Stimulated activated CD4-positive, alpha-beta T cell treated with anti-CD3 and anti-CD28 coated beads, Interleukin-4, amount 100 ng/mL, for 48 hours (primary cell): ENCODE measurements around the gene ZSWIM8.
"Not testable (repeated sequence)": the region's sequence is repeated elsewhere in the genome, so short reads cannot be mapped to it uniquely, and the experiment has no call there.

Experiments
- DNase-seq, 2 donors: peaks; one replicate each; pipeline ENCODE4 v3.0.0-alpha.2; 2020; ENCODE audit warnings: low read depth in 2 of 2

The ZSWIM8 gene

DNA sequence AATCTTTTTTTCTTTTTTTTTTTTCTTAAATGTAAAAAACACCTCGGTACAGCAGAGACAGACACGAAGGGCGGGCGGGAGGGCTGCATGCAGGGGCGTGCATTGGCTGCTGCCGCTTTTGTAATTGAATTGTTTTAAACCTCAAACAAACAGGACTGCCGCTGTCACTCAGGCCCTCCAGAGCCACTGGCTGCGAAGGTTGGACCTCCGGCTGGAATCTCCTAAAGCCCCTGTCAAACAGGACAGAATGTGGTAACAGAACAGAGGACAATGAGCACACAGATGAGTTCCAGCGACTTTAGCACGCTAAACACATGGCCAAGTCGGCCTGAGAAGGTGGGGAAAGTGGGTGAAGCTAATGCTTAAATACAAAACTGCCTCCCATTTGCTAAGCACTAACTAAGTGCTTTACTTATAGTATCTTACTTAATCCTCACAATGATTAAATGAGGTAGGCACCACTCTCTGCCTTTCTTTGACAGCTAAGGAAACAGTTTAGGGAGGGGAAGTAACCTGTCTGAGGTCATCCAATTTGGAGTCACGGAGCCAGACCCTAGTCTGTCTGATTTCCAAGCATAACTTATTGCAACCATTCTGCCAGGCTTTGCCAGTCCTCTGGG, 29.0 kb downstream of the ZSWIM8 start:
- DNase-seq, result no peak

- DNase-seq, result no peak
These were observed 29.7 kb downstream of the ZSWIM8 start for GRCh38 chr10:73814896-73815718.

DNA sequence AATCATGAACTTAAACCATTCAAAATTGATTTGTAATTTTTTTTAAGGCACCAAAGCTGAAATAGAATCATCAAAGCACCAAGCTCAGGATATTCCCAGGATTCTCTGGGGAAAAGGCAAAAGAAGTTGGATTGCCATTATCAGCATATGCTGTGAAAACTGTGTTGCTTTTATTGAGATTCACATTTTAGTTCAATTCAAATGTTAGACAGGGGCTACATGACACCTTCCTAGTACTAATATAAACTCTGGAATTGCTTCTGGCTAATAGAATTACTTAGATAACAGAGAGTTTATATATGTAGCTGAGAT, 30.3 kb downstream of the ZSWIM8 start:
- DNase-seq, result no peak

GRCh38 chr10:73816917-73817729, 31.7 kb downstream of the ZSWIM8 start:
- DNase-seq, result no peak

DNA sequence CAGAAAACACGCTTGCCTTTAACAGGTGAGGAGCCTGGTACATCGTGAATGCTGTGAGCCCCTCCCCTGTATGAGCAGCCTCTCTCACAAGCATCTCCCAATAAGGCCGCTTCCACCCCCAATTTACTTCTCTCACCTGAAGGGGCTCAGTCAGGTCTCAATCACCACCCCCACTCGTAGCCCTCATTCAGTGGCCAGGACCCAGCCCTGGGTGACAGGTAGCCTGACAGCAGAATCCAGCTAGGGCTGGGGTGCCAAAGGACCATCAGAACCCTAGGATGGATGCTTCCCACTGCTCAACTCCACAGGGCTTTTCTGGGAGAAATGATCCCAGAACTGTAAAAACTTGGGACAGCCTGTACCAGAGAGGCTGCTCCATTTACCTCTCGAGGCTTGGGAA, 32.4 kb downstream of the ZSWIM8 start:
- no peak for DNase-seq

- DNase-seq, result no peak
These were observed 33.0 kb downstream of the ZSWIM8 start for GRCh38 chr10:73818402-73818801.

DNA sequence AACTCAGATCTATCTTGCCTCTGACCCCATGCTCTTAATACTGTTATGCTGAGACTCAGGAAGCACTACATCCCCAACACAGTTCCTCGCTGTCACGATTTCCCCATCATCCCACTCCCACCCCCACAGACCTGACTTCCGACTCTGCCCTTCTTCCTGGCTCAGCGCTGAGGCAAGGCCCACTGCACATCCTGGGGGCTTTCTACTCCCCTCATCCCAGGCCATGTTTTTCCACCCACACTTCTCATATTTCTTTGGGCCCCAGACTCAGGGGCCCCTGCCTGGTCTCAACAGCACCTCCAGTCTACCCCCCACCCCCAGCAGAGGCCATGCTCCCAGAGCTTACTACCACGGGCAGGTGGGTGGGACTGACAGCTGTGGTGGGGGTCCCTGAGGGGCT, 33.7 kb downstream of the ZSWIM8 start:
- no peak for DNase-seq

DNA sequence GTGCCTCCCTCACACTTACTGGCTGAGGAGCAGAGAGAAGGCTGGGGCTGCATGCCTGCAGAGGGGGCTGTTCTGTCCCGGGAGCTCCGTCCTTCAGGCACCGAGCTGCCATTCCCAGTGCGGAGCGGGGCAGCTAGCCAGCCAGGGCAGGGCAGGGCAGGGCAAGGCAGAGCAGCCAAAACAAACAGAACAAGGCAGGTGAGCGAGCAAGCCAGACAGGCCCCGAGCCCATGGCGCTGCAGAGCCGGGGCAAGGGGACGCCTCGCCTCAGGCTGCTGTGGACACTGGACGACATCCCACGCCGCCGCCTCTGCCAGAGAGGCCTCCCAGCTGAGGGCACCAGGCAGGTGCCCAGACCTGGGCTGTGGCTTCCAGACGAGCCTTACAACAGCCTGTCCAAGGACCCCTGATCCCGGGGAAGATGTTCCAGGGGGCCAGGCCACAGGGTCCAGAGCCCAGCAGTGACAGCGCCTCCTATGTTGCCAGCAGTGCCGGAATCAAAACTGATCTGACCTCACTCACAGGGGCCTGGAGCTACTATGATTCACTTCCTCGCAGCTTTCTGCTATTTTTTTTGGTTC, 34.2 kb downstream of the ZSWIM8 start:
- DNase-seq, result no peak

DNA sequence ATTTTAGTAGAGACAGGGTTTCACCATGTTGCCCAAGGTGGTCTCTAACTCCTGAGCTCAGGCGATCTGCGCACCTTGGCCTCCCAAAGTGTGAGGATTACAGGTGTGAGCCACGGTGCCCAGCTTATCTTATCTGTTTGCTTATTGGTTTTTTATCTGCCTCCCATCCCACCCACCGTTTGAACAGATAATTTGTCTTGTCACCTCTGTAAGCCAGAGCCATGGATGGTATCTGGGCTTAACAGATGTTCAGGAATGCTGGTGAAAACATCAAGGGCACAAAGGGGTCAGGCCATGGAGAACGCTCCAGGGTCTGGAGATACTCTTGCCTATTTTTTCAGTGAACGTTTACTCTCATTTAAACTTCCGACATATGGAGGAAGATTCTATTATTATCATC, 38.0 kb downstream of the ZSWIM8 start:
- no peak for DNase-seq

DNA sequence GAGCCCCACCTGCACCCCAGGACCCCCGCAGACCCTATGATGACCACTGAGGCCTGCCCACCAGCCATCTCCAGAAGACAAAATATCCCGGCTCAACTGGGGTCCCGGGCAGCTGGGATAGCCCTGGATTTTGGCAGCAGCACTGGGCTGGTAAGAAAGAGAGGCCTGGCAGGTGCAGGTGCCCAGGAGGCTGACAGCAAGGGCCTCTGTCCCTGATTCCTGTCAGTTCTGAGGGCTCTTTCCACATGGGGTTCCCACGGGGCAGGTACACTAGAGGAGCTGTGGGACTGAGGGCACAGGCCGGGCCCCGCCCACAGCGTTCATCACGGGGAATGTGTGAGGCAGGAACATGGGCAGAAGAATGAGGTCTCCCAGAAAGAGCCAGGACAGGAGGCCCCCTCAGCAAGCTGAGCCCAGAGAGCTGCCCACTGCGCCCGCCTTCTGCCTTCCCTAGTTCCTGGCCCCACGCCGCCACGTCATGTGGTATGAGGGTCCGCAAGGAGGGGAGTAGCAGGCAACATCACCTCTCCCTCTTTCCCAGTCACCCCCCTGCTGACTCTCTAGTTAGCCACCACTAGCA, 38.8 kb downstream of the ZSWIM8 start:
- no peak for DNase-seq

DNA sequence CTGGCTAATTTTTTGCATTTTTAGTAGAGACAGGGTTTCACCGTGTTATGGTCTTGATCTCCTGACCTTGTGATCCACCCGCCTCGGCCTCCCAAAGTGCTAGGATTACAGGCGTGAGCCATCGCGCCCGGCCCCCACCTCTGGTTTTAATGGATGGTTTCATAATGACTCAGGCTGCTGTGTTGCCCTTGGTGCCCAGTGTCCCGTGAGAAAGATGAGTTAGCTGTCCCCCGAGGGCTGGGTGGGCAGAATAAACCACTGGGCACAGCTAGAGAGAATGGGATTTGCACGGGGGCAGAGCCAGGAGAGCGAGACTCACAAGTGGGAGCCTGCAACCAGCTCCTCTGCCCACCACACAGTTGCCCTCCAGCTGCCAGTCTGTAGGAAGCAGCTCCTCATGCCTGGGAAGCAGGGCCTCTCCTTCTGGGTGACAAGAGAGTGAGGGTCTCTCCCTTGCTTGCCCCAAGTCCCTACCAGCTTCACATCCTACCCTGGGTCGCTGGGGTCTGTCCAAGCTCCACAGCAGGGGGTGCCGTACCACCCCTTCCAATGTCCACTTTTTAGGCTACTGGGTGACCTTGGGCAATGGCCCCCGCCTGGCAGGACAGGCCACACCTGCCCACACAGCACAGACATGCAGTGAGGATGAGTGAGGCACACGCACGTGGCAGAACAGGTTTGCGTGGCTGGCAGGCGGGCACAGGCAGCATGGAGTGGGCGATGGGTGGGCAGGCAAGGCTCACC, 42.1 kb downstream of the ZSWIM8 start:
- no peak for DNase-seq

- no peak for DNase-seq
These were observed 42.8 kb downstream of the ZSWIM8 start for GRCh38 chr10:73828161-73828560.

GRCh38 chr10:73829090-73829489, 43.7 kb downstream of the ZSWIM8 start:
- not testable (repeated sequence) for DNase-seq

DNA sequence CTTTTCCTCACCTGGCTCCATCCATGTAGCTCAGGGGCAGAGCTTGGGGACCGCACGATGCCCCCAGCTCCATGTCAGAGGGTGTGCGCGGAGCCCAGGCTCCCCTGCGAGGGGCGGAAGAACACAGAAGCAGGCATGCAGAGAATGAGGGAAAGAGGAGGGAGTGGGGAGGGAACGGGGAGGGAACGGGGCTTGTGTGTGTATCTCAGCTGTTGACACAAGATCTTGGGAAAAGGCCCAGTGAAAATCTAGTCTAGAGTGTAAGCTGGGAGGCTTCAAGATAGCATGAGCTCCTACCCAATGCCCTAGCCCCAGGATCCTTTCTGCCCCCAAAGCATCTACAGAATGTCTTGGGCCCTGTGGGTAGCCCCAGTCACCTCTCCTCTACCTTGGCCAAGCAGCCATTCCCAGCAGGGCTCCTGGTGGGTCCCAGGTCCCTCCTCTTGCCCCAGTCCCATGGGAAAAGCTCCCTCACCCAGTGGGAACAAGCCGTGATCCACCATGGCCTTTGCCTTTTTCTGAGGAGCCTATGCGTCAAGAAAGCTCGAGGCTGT, 51.1 kb downstream of the ZSWIM8 start:
- DNase-seq, result no peak

DNA sequence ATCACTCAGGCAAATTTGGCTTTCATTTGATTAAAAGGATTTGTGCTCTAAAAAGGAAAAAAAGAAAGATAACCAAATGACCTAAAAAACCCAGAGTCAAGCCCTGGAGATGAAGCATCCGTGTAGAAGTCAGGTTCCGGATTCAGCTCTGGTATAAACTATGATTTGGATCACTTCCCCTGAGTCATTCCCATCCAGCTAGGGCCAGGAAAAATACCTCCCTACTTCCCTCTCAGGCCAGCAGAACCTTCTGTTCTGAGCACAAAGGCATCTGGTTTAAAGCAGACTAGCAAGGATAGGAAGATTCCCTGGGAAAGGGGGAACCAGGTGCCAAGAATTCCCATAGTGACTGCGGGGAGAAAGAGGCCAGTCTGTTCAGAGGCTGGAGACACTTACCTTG, 51.7 kb downstream of the ZSWIM8 start:
- DNase-seq, result no peak

DNA sequence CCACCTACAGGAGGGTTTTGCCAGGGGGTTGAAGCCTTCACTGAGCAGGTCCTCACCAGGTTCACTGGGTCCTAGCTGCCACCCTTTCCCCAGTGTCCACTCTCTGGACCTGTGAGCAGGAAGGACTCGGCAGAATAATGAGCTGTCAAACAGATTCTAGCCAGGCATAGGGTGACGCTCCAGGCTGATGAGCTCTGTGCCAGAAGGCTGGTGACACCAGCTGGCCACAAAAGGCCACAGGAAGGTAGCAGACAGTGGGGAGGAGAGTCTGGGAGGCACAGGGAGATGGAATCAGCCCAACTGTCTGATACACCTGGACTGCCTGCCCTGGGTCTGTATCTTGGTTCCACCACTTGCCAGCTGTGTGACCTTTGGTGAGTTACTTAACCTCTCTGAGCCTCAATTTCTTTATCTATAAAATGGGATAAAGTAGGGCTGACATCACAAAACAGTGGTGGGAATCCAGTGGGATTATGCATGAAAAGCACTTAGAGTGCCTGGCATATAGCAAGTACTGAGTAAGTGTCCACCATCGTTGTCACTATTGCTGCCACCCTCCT, 52.7 kb downstream of the ZSWIM8 start:
- DNase-seq, result no peak

GRCh38 chr10:73838827-73839226, 53.4 kb downstream of the ZSWIM8 start:
- DNase-seq, result no peak

DNA sequence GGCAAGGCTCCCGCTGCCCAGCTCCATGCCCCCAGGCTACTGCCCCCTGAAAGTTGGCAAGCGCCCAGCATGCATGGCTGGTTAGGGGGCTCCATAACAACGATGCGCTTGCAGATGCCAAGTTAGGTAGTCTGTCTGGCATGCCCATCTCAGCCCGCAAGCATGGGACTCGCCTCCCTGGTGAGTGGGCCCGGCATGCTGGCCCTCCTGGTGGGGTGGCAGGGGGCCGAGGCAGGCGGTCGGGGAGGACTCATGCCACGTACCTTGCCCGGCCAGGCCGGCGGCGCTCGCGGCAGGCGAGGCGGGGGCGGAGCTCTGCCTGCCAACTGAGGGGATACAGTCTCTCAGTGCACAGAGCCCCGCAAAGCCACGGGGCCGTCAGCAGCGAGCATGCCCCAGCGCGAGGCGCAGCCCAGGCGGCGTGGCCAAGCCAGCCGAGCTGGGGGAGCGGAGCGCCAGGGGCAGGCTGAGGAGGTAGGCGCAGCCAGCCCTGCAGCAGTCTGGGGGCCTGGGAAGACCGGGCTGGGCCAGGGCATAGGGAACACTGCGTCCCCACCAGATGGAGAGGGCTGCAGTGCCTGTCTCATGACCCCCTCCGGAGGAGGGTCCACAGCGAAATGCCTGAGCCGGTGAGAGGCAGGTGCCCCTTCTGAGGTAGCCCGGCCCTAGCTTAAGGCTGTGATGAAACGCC, 54.0 kb downstream of the ZSWIM8 start:
- DNase-seq, result no peak

- no peak for DNase-seq
These were observed 54.6 kb downstream of the ZSWIM8 start for GRCh38 chr10:73840056-73840402.

DNA sequence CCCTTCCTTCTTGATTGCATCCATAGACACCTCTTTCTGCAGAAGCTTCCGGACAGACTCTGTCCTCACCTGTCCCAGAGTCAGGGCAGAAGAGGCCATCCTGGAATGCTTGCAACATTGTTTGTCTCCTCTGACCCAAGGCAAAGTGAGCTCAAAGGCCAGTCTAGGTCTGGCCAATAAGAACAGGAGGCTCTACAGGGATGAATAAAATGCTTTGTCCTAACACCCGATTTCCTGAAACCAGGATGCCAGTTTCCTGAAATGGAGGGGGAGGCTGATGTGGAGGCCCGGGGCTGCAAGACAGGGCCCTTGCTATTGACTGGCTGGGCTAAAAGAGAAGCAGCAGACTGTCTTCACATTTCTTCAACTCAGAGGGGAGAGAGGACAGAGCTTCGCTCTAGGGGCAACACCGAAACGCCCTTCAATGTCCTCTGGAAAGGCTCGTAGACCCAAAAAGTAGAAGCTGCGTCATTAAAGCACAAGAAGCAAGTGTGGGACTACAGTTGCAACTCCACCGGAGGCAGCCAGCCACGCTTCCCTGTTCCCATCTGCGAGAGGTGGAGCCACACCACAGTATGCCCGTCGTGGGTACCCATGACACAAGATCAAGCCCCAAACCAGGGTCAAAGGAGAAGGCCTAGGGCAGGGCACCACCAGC, 55.1 kb downstream of the ZSWIM8 start:
- no peak for DNase-seq
